Subcutaneous adipose tissue (tissue), 4 donors: ENCODE measurements around the gene NEUROD1. TPM values are rescaled to one million over a fixed set of nuclear protein-coding genes. Genes with fewer than 3 reads are reported as not detected.

Experiments used
- CTCF ChIP-seq: fragments of 450-650 bp; IDR thresholded peaks from one replicate; pipeline ENCODE4 v1.5.1; 2016; ENCODE audit warnings: low read depth, mild to moderate bottlenecking, control low read depth, antibody characterized with exemption, moderate library complexity
- total RNA-seq, 4 donors: library from RNA; depleted of rRNA; stranded (reverse); fragments of >200 nt; gene quantifications; one replicate each; pipeline ENCODE4 v1.1.0, GENCODE V29; 2016

NEUROD1 gene
- total RNA-seq, 4 donors from 2014 or later = not detected

GRCh38 chr2:181646415-181646987 is 33.8 kb downstream of the NEUROD1 start:
- TF ChIP-seq CTCF = no peak

- no peak for TF ChIP-seq CTCF
Measured at GRCh38 chr2:181643151-181643550, 37.2 kb downstream of the NEUROD1 start.

GRCh38 chr2:181642086-181642485 is 38.2 kb downstream of the NEUROD1 start:
- no peak for TF ChIP-seq CTCF

GRCh38 chr2:181639686-181640085 is 40.6 kb downstream of the NEUROD1 start:
- TF ChIP-seq CTCF = no peak

GRCh38 chr2:181632733-181633401 is 47.5 kb downstream of the NEUROD1 start:
- no peak for TF ChIP-seq CTCF

GRCh38 chr2:181628590-181629585 is 51.4 kb downstream of the NEUROD1 start:
- TF ChIP-seq CTCF = no peak

GRCh38 chr2:181627545-181627944 is 52.8 kb downstream of the NEUROD1 start:
- no peak for TF ChIP-seq CTCF
